Measurements from ENCODE around the gene DIPK1B. TPM values are rescaled to one million over a fixed set of nuclear protein-coding genes. Genes with fewer than 3 reads are reported as not detected.

DIPK1B gene
- total and polyA plus RNA-seq, 10 of the 15 experiments (the other 5 are each of a cell fraction or from before 2014, with no cell fraction given): 0.08 to 0.28 (median 0.13) TPM; not detected in 3

- Histone ChIP-seq H3K4me3 (no peak overlapping the region), H3K9me3 (replicated peaks; ENCODE audit: control insufficient read depth, insufficient read depth, low read length) (no peaks in the 10 kb centered on the region), H2AFZ (ENCODE audit: control insufficient read depth, low read depth, low read length) (no peak overlapping the region), H3K9ac (ENCODE audit: control insufficient read depth, insufficient read depth, low read length) (no peak overlapping the region), H3K79me2 (ENCODE audit: control insufficient read depth, insufficient read depth, low read length) (no peaks in the 10 kb centered on the region), H3K27me3 (replicated peaks in 1 of 2; ENCODE audit: control insufficient read depth in 2 of 2, insufficient read depth in 2 of 2, low read length in 1 of 2) (peaks cover 0 to 2% of the 10 kb centered on the region in 2 experiments; a peak in 2 of 4 replicates), H3K4me1 (ENCODE audit: control insufficient read depth, insufficient read depth, low read length) (no peaks in the 10 kb centered on the region), H3K4me2 (ENCODE audit: control insufficient read depth, insufficient read depth) (no peak overlapping the region), H3K36me3 (ENCODE audit: control insufficient read depth in 2 of 2, insufficient read depth in 2 of 2, low read length in 1 of 2) (no peaks in the 10 kb centered on the region; a peak in 1 of 4 replicates), H3K27ac (ENCODE audit: control insufficient read depth, insufficient read depth) (no peak overlapping the region), H4K20me1 (ENCODE audit: control insufficient read depth, insufficient read depth) (no peaks in the 10 kb centered on the region)
- ChIA-PET SMC1A (ENCODE audit: uncharacterized antibody, unreplicated experiment) (no interaction called here), POLR2A (no interaction called here), RAD21 (ENCODE audit: unreplicated experiment) (interaction anchor here (0.6 kb wide), 1 partner anchor 25 kb away, joined by 4 read pairs; no protein-coding TSS in a partner anchor), CTCF (interaction anchor here (0.9 to 2.6 kb wide), 9 partner anchors 13 to 185 kb away, joined by 3 to 13 read pairs (median 8); no protein-coding TSS in a partner anchor)
- in situ Hi-C loops (cut with MboI) (no loop called here), intact Hi-C loops (cut with micrococcal nuclease; ENCODE audit: unreplicated experiment) (no loop called here)
- no TSS peak for BruUV-seq (replicated peaks)
- FAIRE-seq: no peak
- WGBS (ENCODE audit: insufficient coverage, insufficient replicate concordance, low lambda C conversion rate, missing lambda C conversion rate): 15% methylated on average over 35 of the region's 36 CpGs
- DNase-seq (ENCODE audit: low read depth, low spot score): no peak
- TF ChIP-seq CREB1 (IDR thresholded peaks at IDR 0.05; ENCODE audit: low read depth) (no peak), RB1 (IDR thresholded peaks at IDR 0.05; ENCODE audit: borderline replicate concordance) (no peak)
- ATAC-seq: no peak
Observed at GRCh38 chr9:136670576-136671253, 41.7 kb upstream of the DIPK1B start.

GRCh38 chr9:136671254-136671614 is 41.1 kb upstream of the DIPK1B start:
- CTCF ChIA-PET: interaction anchor here (0.7 to 2.6 kb wide), 16 partner anchors 10 to 431 kb away, joined by 3 to 13 read pairs (median 4); no protein-coding TSS in a partner anchor
- H3K9me3 ChIP-seq (replicated peaks; ENCODE audit: control insufficient read depth, insufficient read depth, low read length): no peaks in the 10 kb centered on the region
- H3K27me3 ChIP-seq (replicated peaks in 1 of 2; ENCODE audit: control insufficient read depth in 2 of 2, insufficient read depth in 2 of 2, low read length in 1 of 2): peaks cover 0 to 2% of the 10 kb centered on the region in 2 experiments; a peak in 2 of 4 replicates
- H4K20me1 ChIP-seq (ENCODE audit: control insufficient read depth, insufficient read depth): no peaks in the 10 kb centered on the region
- no peak overlapping the region for H3K9ac ChIP-seq (ENCODE audit: control insufficient read depth, insufficient read depth, low read length)
- intact Hi-C loops (cut with micrococcal nuclease; ENCODE audit: unreplicated experiment) (no loop called here), in situ Hi-C loops (cut with MboI) (no loop called here)
- H2AFZ ChIP-seq (ENCODE audit: control insufficient read depth, low read depth, low read length): no peak overlapping the region
- POLR2A ChIA-PET: no interaction called here
- H3K36me3 ChIP-seq (ENCODE audit: control insufficient read depth in 2 of 2, insufficient read depth in 2 of 2, low read length in 1 of 2): no peaks in the 10 kb centered on the region; a peak in 1 of 4 replicates
- WGBS (ENCODE audit: insufficient coverage, insufficient replicate concordance, low lambda C conversion rate, missing lambda C conversion rate): 37% methylated on average over 11 of the region's 12 CpGs
- H3K79me2 ChIP-seq (ENCODE audit: control insufficient read depth, insufficient read depth, low read length): no peaks in the 10 kb centered on the region
- SMC1A ChIA-PET (ENCODE audit: uncharacterized antibody, unreplicated experiment): no interaction called here
- H3K27ac ChIP-seq (ENCODE audit: control insufficient read depth, insufficient read depth): no peak overlapping the region
- no TSS peak for BruUV-seq (replicated peaks)
- ATAC-seq: no peak
- FAIRE-seq: no peak
- no peak for DNase-seq (ENCODE audit: low read depth, low spot score)
- H3K4me3 ChIP-seq: no peak overlapping the region
- no peaks in the 10 kb centered on the region for H3K4me1 ChIP-seq (ENCODE audit: control insufficient read depth, insufficient read depth, low read length)
- no peak overlapping the region for H3K4me2 ChIP-seq (ENCODE audit: control insufficient read depth, insufficient read depth)
- RAD21 ChIA-PET (ENCODE audit: unreplicated experiment): interaction anchor here (0.6 kb wide), 1 partner anchor 24 kb away, joined by 4 read pairs; no protein-coding TSS in a partner anchor
- TF ChIP-seq MYC (IDR thresholded peaks at IDR 0.05; ENCODE audit: insufficient read depth, insufficient read length, insufficient replicate concordance, low read length, severe bottlenecking) (no peak), TAF1 (IDR thresholded peaks at IDR 0.05; ENCODE audit: borderline replicate concordance, low read depth, low read length) (no peak), CUX1 (IDR thresholded peaks at IDR 0.05; ENCODE audit: insufficient replicate concordance, low read depth, low read length) (no peak), DPF2 (IDR thresholded peaks at IDR 0.05) (no peak), ETV6 (conservative IDR thresholded peaks at IDR 0.05 in 1 of 2, IDR thresholded peaks at IDR 0.05 in 1 of 2; ENCODE audit: borderline replicate concordance in 1 of 2, low read depth in 1 of 2) (no peak), TCF3 (IDR thresholded peaks at IDR 0.05; ENCODE audit: borderline replicate concordance, insufficient read depth, low read depth, low read length) (no peak), PAX5 (IDR thresholded peaks at IDR 0.05; ENCODE audit: borderline replicate concordance, low read depth, low read length) (no peak), GATAD2B (conservative IDR thresholded peaks at IDR 0.05; ENCODE audit: low read depth) (no peak), JUNB (IDR thresholded peaks at IDR 0.05) (no peak)

All from GM12878 (cell line).